ENCODE measurements around the gene AGAP9. TPM values are rescaled to one million over a fixed set of nuclear protein-coding genes. Genes with fewer than 3 reads are reported as not detected.

AGAP9 gene
- polyA plus RNA-seq, 1 donor from 2014 or later = 0.90 TPM

- no peaks in the 10 kb centered on the region for H3K36me3 Mint-ChIP-seq
- peaks cover 3% of the 10 kb centered on the region for H3K27me3 Mint-ChIP-seq
- H3K4me1 Mint-ChIP-seq = no peaks in the 10 kb centered on the region
- H3K27ac Mint-ChIP-seq = peak overlapping the region in 1 of 3 donors; percentile 50
- H3K4me3 Mint-ChIP-seq = no peak overlapping the region
- no peaks in the 10 kb centered on the region for H3K9me3 Mint-ChIP-seq
Measured at GRCh38 chr10:47454780-47455058, 68.7 kb downstream of the AGAP9 start.

DNA sequence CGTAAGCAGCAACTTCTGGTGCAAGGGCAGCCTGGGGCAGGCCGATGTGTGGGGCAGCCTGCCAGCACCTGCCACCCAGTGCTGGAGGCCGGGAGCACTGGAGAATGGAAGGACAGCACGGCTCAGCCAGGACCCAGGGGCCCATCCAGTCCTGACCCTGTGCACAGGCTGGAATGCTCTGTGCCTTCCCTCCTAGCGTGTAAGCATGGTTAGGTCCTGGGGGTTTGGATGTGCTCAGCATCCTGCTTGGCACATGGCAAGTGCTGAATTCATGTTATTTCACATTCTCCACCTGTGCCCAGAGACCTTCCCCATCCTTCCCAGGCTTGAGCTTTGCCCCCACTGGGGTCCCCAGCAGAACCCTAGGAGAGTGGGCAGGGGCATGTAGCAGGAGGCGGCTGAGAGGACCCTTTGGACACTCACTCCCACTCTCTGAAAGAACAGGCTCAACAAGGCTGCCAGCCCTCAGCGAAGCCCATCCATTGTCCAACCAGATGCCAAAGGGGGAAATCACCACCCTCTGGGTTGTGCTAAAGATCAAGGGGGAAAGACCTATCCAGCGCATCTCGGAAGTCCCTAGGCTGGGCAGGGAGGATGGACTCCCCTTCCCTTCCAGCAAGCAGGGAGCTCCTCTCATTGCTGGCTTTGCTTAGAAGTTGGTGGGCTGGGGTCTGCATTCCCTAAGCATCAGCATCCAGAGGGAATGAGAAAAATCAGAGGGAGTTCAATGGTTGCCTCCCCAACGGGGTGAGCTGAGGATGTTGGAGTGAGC is 69.2 kb downstream of the AGAP9 start:
- no peak overlapping the region for H3K27ac Mint-ChIP-seq
- peaks cover 3% of the 10 kb centered on the region for H3K27me3 Mint-ChIP-seq
- H3K4me1 Mint-ChIP-seq = peaks cover 0 to under 1% (median 0%) of the 10 kb centered on the region in 3 donors
- no peaks in the 10 kb centered on the region for H3K36me3 Mint-ChIP-seq
- no peaks in the 10 kb centered on the region for H3K9me3 Mint-ChIP-seq
- H3K4me3 Mint-ChIP-seq = no peak overlapping the region

- Mint-ChIP-seq H3K9me3 (no peaks in the 10 kb centered on the region), H3K27me3 (peaks cover 3% of the 10 kb centered on the region), H3K27ac (no peak overlapping the region), H3K4me1 (peaks cover 0 to 6% (median 3%) of the 10 kb centered on the region in 3 donors), H3K36me3 (no peaks in the 10 kb centered on the region), H3K4me3 (no peak overlapping the region)
Measured at GRCh38 chr10:47453141-47454007, 70.1 kb downstream of the AGAP9 start.

DNA sequence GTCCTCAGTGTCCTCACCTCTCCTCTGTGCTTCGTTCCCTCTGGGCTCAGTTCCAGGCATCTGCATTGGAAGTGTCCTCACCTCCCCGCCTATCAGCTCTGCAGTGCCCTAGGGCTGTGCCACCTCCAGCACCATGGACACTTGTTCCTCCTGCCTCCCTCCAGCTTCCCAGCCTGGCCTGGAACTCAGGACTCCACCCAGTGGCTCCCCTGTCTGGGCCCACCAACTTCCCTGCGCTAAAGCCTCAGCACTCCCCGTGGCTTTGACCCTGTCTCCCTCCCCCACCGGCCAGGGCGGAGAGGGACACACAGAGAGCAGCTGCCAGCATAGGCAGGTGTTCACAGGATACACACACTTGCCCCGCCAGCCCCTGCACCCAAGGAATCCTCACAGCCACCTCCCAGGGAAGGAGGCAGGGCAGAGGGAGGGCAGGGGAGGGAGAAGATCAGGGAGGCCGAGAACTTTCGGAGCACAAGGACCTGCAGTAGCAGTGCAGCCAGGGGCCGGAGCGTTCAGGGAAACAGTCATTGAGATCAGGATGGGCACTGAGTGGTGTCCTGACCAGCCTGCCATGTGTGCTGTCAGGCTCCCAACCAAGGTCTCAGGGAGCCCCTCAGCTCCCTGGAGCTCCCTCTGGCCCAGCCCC is 70.8 kb downstream of the AGAP9 start:
- peaks cover 3% of the 10 kb centered on the region for H3K27me3 Mint-ChIP-seq
- no peak overlapping the region for H3K27ac Mint-ChIP-seq
- no peaks in the 10 kb centered on the region for H3K36me3 Mint-ChIP-seq
- H3K4me1 Mint-ChIP-seq = peaks cover 0 to 10% (median 3%) of the 10 kb centered on the region in 3 donors
- H3K9me3 Mint-ChIP-seq = no peaks in the 10 kb centered on the region
- no peak overlapping the region for H3K4me3 Mint-ChIP-seq

GRCh38 chr10:47451998-47452494 is 71.4 kb downstream of the AGAP9 start:
- Mint-ChIP-seq H3K9me3 (no peaks in the 10 kb centered on the region), H3K36me3 (no peaks in the 10 kb centered on the region), H3K27me3 (peaks cover 3% of the 10 kb centered on the region), H3K4me1 (peaks cover 0 to 10% (median 3%) of the 10 kb centered on the region in 3 donors), H3K27ac (no peak overlapping the region), H3K4me3 (no peak overlapping the region)

Other genes with a start within 250 kb of the AGAP9 start
- not detected for gene GDF10, start 223.4 kb downstream of the AGAP9 start, polyA plus RNA-seq
- not detected for gene GDF2, start 201.2 kb downstream of the AGAP9 start, polyA plus RNA-seq
- not detected for gene RBP3, start 175.3 kb downstream of the AGAP9 start, polyA plus RNA-seq
- not detected for gene ZNF488, start 139.3 kb downstream of the AGAP9 start, polyA plus RNA-seq
- gene ANXA8, start 39.5 kb downstream of the AGAP9 start, polyA plus RNA-seq = not detected
- not detected for gene FAM25G, start 31.9 kb downstream of the AGAP9 start, polyA plus RNA-seq
- gene SYT15B, start 240.0 kb upstream of the AGAP9 start, polyA plus RNA-seq = not detected